Measurements from ENCODE around the gene TNIK. TPM values are rescaled to one million over a fixed set of nuclear protein-coding genes. Genes with fewer than 3 reads are reported as not detected.

The TNIK gene
- total and polyA plus RNA-seq, 2 experiments from 2014 or later, result 14.6 to 34.3 TPM

GRCh38 chr3:171230865-171231264 is 229.3 kb downstream of the TNIK start:
- Histone ChIP-seq H3K9me2 (ENCODE audit: insufficient read depth) (peaks cover 7% of the 10 kb centered on the region; the same call in 1 of the 2 replicates), H3K27ac (ENCODE audit: low read depth) (no peak overlapping the region), H3K27me3 (ENCODE audit: insufficient read depth) (no peaks in the 10 kb centered on the region), H3F3A (replicated peaks; ENCODE audit: low read depth) (no peaks in the 10 kb centered on the region), H3K36me3 (ENCODE audit: insufficient read depth) (no peaks in the 10 kb centered on the region), H3K79me2 (replicated peaks; ENCODE audit: insufficient read depth) (no peaks in the 10 kb centered on the region; the same call in 1 of the 2 replicates), H3K4me2 (no peak overlapping the region), H3K4me1 (ENCODE audit: insufficient read depth) (peaks cover 4% of the 10 kb centered on the region; the same call in 1 of the 2 replicates), H2AFZ (no peak overlapping the region), H4K20me1 (replicated peaks; ENCODE audit: insufficient read depth) (no peaks in the 10 kb centered on the region), H3K4me3 (no peak overlapping the region)
- DNase-seq (ENCODE audit: low spot score) (no peak), ATAC-seq (no peak)
- H3K4me1 Mint-ChIP-seq, result peaks cover 15% of the 10 kb centered on the region
- H3K36me3 Mint-ChIP-seq (ENCODE audit: low read depth), result peaks cover 11% of the 10 kb centered on the region; the same call in 2 of the 3 replicates
- H3K27me3 Mint-ChIP-seq (ENCODE audit: insufficient read depth, low read depth, poor library complexity), result no peaks in the 10 kb centered on the region
- peak overlapping the region; percentile 7; the same call in 1 of the 2 replicates for H3K27ac Mint-ChIP-seq
- H3K4me3 Mint-ChIP-seq, result no peak overlapping the region
- TF ChIP-seq EZH2 (IDR thresholded peaks at IDR 0.05; ENCODE audit: low read depth, unreplicated experiment) (no peak), ZNF114 (CRISPR knock-in tag; IDR thresholded peaks at IDR 0.05) (no peak), CREB1 (CRISPR knock-in tag; IDR thresholded peaks at IDR 0.05; ENCODE audit: low read depth) (no peak), STAT1 (IDR thresholded peaks at IDR 0.05; ENCODE audit: unreplicated experiment) (no peak), ZNF331 (CRISPR knock-in tag; IDR thresholded peaks at IDR 0.05; ENCODE audit: low read depth) (no peak), EZH2phosphoT487 (IDR thresholded peaks at IDR 0.05; ENCODE audit: unreplicated experiment) (no peak), NANOG (IDR thresholded peaks at IDR 0.05; ENCODE audit: borderline replicate concordance) (no peak), ZNF462 (CRISPR knock-in tag; IDR thresholded peaks at IDR 0.05) (no peak)
- peaks cover 2% of the 10 kb centered on the region; the same call in 1 of the 3 replicates for H3K9me3 Mint-ChIP-seq
